BLaER1 treated with 17β-estradiol and CSF1 and Interleukin-3, amounts not matched to agents 10 nM and 100 nM (cell line): ENCODE measurements around the gene EPC1.
"Not testable (repeated sequence)": the region's sequence is repeated elsewhere in the genome, so short reads cannot be mapped to it uniquely, and the experiment has no call there.

Experiments used
- H3K27ac ChIP-seq, 11 experiments: shearing (Covaris generic); formaldehyde crosslinking; 2 replicates each; pipeline ENCODE4 v1.8.1; 2022
- H3K27me3 ChIP-seq, 11 experiments: shearing (Covaris generic); formaldehyde crosslinking; 2 replicates each; pipeline ENCODE4 v1.8.1; 2022
- H3K36me3 ChIP-seq, 11 experiments: shearing (Covaris generic); formaldehyde crosslinking; 2 replicates each; pipeline ENCODE4 v1.8.1; 2022
- H3K4me1 ChIP-seq, 10 experiments: shearing (Covaris generic); formaldehyde crosslinking; 2 replicates each; pipeline ENCODE4 v1.8.1; 2022
- H3K4me2 ChIP-seq, 11 experiments: shearing (Covaris generic); formaldehyde crosslinking; 2 replicates each; pipeline ENCODE4 v1.8.1; 2022
- H3K4me3 ChIP-seq, 10 experiments: shearing (Covaris generic); formaldehyde crosslinking; 2 replicates each; pipeline ENCODE4 v1.8.1; 2022
- H3K9ac ChIP-seq, 11 experiments: shearing (Covaris generic); formaldehyde crosslinking; 2 replicates each; pipeline ENCODE4 v1.8.1; 2022
- H3K9me3 ChIP-seq, 11 experiments: shearing (Covaris generic); formaldehyde crosslinking; replicated peaks in 1 of 11; 2 replicates each; pipeline ENCODE4 v1.8.1; 2022
- H4K20me1 ChIP-seq, 11 experiments: shearing (Covaris generic); formaldehyde crosslinking; 2 replicates each; pipeline ENCODE4 v1.8.1; 2022
- Cebpa-rat ChIP-seq, 11 experiments: shearing (Covaris generic); IDR thresholded peaks; 2 replicates each; pipeline ENCODE4 v1.8.1; 2022

The EPC1 gene

GRCh38 chr10:32374605-32375004 lies 27.6 kb upstream of the EPC1 start:
- no peaks in the 10 kb centered on the region for H3K27me3 ChIP-seq
- peaks cover 0 to 38% (median 0%) of the 10 kb centered on the region in 11 experiments; a peak in 2 of 22 replicates for H3K36me3 ChIP-seq
- H3K27ac ChIP-seq, result no peak overlapping the region
- no peak overlapping the region for H3K9ac ChIP-seq
- H3K9me3 ChIP-seq, result peaks cover 0 to 7% (median 0%) of the 10 kb centered on the region in 11 experiments; a peak in 3 of 22 replicates
- H3K4me2 ChIP-seq, result peak overlapping the region in 4 of 11 experiments; percentile 15 to 91 (median 66); a peak in 5 of 22 replicates
- TF ChIP-seq Cebpa-rat (IDR thresholded peaks at IDR 0.05), result peak in 1 of 11 experiments; percentile 28; a peak in 1 of 22 replicates
- peaks cover under 1 to 38% (median 10%) of the 10 kb centered on the region in 10 experiments; a peak in 14 of 20 replicates for H3K4me1 ChIP-seq
- H4K20me1 ChIP-seq, result peaks cover 0 to 45% (median 0%) of the 10 kb centered on the region in 11 experiments; a peak in 4 of 22 replicates
- H3K4me3 ChIP-seq, result no peak overlapping the region

- Histone ChIP-seq H3K27me3 (no peaks in the 10 kb centered on the region), H3K4me1 (peaks cover 0 to 35% (median 8%) of the 10 kb centered on the region in 10 experiments; a peak in 10 of 20 replicates), H3K9me3 (peaks cover 0 to 7% (median 0%) of the 10 kb centered on the region in 11 experiments; a peak in 3 of 22 replicates), H4K20me1 (peaks cover 0 to 56% (median 0%) of the 10 kb centered on the region in 11 experiments; a peak in 8 of 22 replicates), H3K36me3 (peaks cover 0 to 38% (median 0%) of the 10 kb centered on the region in 11 experiments; a peak in 2 of 22 replicates), H3K4me3 (no peak overlapping the region), H3K9ac (no peak overlapping the region), H3K4me2 (no peak overlapping the region), H3K27ac (no peak overlapping the region)
- no peak for TF ChIP-seq Cebpa-rat (IDR thresholded peaks at IDR 0.05)
Measured at GRCh38 chr10:32373496-32373895, 26.5 kb upstream of the EPC1 start.

GRCh38 chr10:32373031-32373430 lies 26.1 kb upstream of the EPC1 start:
- H3K36me3 ChIP-seq, result peaks cover 0 to 38% (median 0%) of the 10 kb centered on the region in 11 experiments; a peak in 2 of 22 replicates
- no peaks in the 10 kb centered on the region for H3K27me3 ChIP-seq
- no peak for TF ChIP-seq Cebpa-rat (IDR thresholded peaks at IDR 0.05)
- H3K9ac ChIP-seq, result no peak overlapping the region
- no peak overlapping the region for H3K4me3 ChIP-seq
- peaks cover 0 to 7% (median 0%) of the 10 kb centered on the region in 11 experiments; a peak in 3 of 22 replicates for H3K9me3 ChIP-seq
- H3K4me1 ChIP-seq, result peaks cover 0 to 35% (median 8%) of the 10 kb centered on the region in 10 experiments; a peak in 10 of 20 replicates
- H3K27ac ChIP-seq, result no peak overlapping the region
- peaks cover 0 to 61% (median 3%) of the 10 kb centered on the region in 11 experiments; a peak in 8 of 22 replicates for H4K20me1 ChIP-seq
- H3K4me2 ChIP-seq, result no peak overlapping the region

GRCh38 chr10:32372000-32372875 lies 25.3 kb upstream of the EPC1 start:
- Histone ChIP-seq H3K9ac (no peak overlapping the region), H3K4me1 (peaks cover 0 to 38% (median 9%) of the 10 kb centered on the region in 10 experiments; a peak in 11 of 20 replicates), H4K20me1 (peaks cover 0 to 65% (median 4%) of the 10 kb centered on the region in 11 experiments; a peak in 8 of 22 replicates), H3K36me3 (peaks cover 0 to 38% (median 0%) of the 10 kb centered on the region in 11 experiments; a peak in 2 of 22 replicates), H3K27me3 (no peaks in the 10 kb centered on the region), H3K27ac (no peak overlapping the region), H3K9me3 (peaks cover 0 to 7% (median 0%) of the 10 kb centered on the region in 11 experiments; a peak in 3 of 22 replicates), H3K4me3 (no peak overlapping the region), H3K4me2 (no peak overlapping the region)
- peak in 9 of 11 experiments; percentile 5 to 92 (median 74); a peak in 12 of 22 replicates for TF ChIP-seq Cebpa-rat (IDR thresholded peaks at IDR 0.05)

GRCh38 chr10:32371101-32371500 lies 24.1 kb upstream of the EPC1 start:
- no peak overlapping the region for H3K4me2 ChIP-seq
- H3K4me1 ChIP-seq, result peaks cover 0 to 45% (median 13%) of the 10 kb centered on the region in 10 experiments; a peak in 14 of 20 replicates
- H4K20me1 ChIP-seq, result peaks cover 0 to 74% (median 4%) of the 10 kb centered on the region in 11 experiments; a peak in 8 of 22 replicates
- H3K4me3 ChIP-seq, result no peak overlapping the region
- no peaks in the 10 kb centered on the region for H3K27me3 ChIP-seq
- H3K9ac ChIP-seq, result no peak overlapping the region
- H3K36me3 ChIP-seq, result peaks cover 0 to 38% (median 0%) of the 10 kb centered on the region in 11 experiments; a peak in 2 of 22 replicates
- peaks cover 0 to 7% (median 0%) of the 10 kb centered on the region in 11 experiments; a peak in 3 of 22 replicates for H3K9me3 ChIP-seq
- no peak for TF ChIP-seq Cebpa-rat (IDR thresholded peaks at IDR 0.05)
- H3K27ac ChIP-seq, result no peak overlapping the region

GRCh38 chr10:32367793-32368453 lies 21.0 kb upstream of the EPC1 start:
- no peak overlapping the region for H3K9ac ChIP-seq
- H4K20me1 ChIP-seq, result peaks cover 0 to 75% (median 4%) of the 10 kb centered on the region in 11 experiments; a peak in 8 of 22 replicates

GRCh38 chr10:32366588-32366987 lies 19.6 kb upstream of the EPC1 start:
- Histone ChIP-seq H3K9me3 (no peaks in the 10 kb centered on the region), H3K9ac (peak overlapping the region in 1 of 11 experiments; percentile 21; a peak in 1 of 22 replicates), H3K4me3 (no peak overlapping the region), H3K27ac (no peak overlapping the region), H4K20me1 (peaks cover 0 to 75% (median 4%) of the 10 kb centered on the region in 11 experiments; a peak in 9 of 22 replicates), H3K36me3 (peaks cover 0 to 18% (median 0%) of the 10 kb centered on the region in 11 experiments; a peak in 1 of 22 replicates), H3K27me3 (no peaks in the 10 kb centered on the region), H3K4me2 (peak overlapping the region in 8 of 11 experiments; percentile 21 to 70 (median 49); a peak in 10 of 22 replicates), H3K4me1 (peaks cover 0 to 38% (median 10%) of the 10 kb centered on the region in 10 experiments; a peak in 13 of 20 replicates)
- TF ChIP-seq Cebpa-rat (IDR thresholded peaks at IDR 0.05), result no peak

More at GRCh38 chr10:32367793-32368453, 21.0 kb upstream of the EPC1 start:
- Histone ChIP-seq H3K27ac (no peak overlapping the region), H3K4me2 (peak overlapping the region in 5 of 11 experiments; percentile 21 to 58 (median 34); a peak in 4 of 22 replicates), H3K4me3 (no peak overlapping the region), H3K36me3 (peaks cover 0 to 30% (median 0%) of the 10 kb centered on the region in 11 experiments; a peak in 2 of 22 replicates), H3K4me1 (peaks cover 0 to 34% (median 8%) of the 10 kb centered on the region in 10 experiments; a peak in 12 of 20 replicates), H3K27me3 (no peaks in the 10 kb centered on the region), H3K9me3 (no peaks in the 10 kb centered on the region)
- TF ChIP-seq Cebpa-rat (IDR thresholded peaks at IDR 0.05), result no peak

- Histone ChIP-seq H3K9ac (peak overlapping the region in 10 of 11 experiments; percentile 8 to 57 (median 34); a peak in 9 of 22 replicates), H3K4me1 (peaks cover 0 to 33% (median 11%) of the 10 kb centered on the region in 10 experiments; a peak in 14 of 20 replicates), H3K27ac (peak overlapping the region in 9 of 11 experiments; percentile 13 to 54 (median 33); a peak in 11 of 22 replicates), H3K4me2 (peak overlapping the region; percentile 34 to 70 (median 56)), H3K4me3 (peak overlapping the region in 4 of 10 experiments; percentile 22 to 27 (median 24); a peak in 4 of 20 replicates), H4K20me1 (peaks cover 0 to 75% (median 4%) of the 10 kb centered on the region in 11 experiments; a peak in 9 of 22 replicates), H3K9me3 (peaks cover 0 to 4% (median 2%) of the 10 kb centered on the region in 11 experiments; a peak in 12 of 22 replicates), H3K27me3 (no peaks in the 10 kb centered on the region), H3K36me3 (peaks cover 0 to 17% (median under 1%) of the 10 kb centered on the region in 11 experiments; a peak in 6 of 22 replicates)
- no peak for TF ChIP-seq Cebpa-rat (IDR thresholded peaks at IDR 0.05)
Measured at GRCh38 chr10:32366111-32366510, 19.2 kb upstream of the EPC1 start.

- H3K27ac ChIP-seq, H3K9ac ChIP-seq, H3K27me3 ChIP-seq: not testable (repeated sequence)
- Histone ChIP-seq H3K4me3 (0 out of 20 replicates have a peak overlapping the region, but pooled peaks of 1 of the 10 experiments have one; percentile 22), H3K9me3 (peaks cover 5 to 11% (median 9%) of the 10 kb centered on the region in 11 experiments), H3K4me1 (peaks cover 0 to 33% (median 11%) of the 10 kb centered on the region in 10 experiments; a peak in 14 of 20 replicates), H3K36me3 (peaks cover under 1 to 17% (median 8%) of the 10 kb centered on the region in 11 experiments; a peak in 17 of 22 replicates), H4K20me1 (peaks cover 0 to 72% (median 4%) of the 10 kb centered on the region in 11 experiments; a peak in 8 of 22 replicates), H3K4me2 (peak overlapping the region in 6 of 11 experiments; percentile 36 to 62 (median 49); a peak in 4 of 22 replicates)
Measured at GRCh38 chr10:32365404-32365803, 18.4 kb upstream of the EPC1 start.
